Stomach smooth muscle (tissue), 2 donors: ENCODE measurements around the gene EHF.

Source experiments
- H3K27ac ChIP-seq: one replicate; pipeline ENCODE4 v1.7.0; 2013; ENCODE audit warnings: mild to moderate bottlenecking, low read length, inconsistent platforms
- H3K27me3 ChIP-seq, 2 donors: one replicate each; pipeline ENCODE4 v1.7.0; 2013; ENCODE audit warnings: low read length in 2 of 2; ENCODE audit not compliant: insufficient read depth in 2 of 2, control insufficient read depth in 1 of 2
- H3K36me3 ChIP-seq, 2 donors: one replicate each; pipeline ENCODE4 v1.7.0; 2013; ENCODE audit warnings: low read length in 2 of 2; ENCODE audit not compliant: control insufficient read depth in 2 of 2, insufficient read depth in 2 of 2
- H3K4me1 ChIP-seq: one replicate; pipeline ENCODE4 v1.7.0; 2013; ENCODE audit warnings: low read length; ENCODE audit not compliant: control insufficient read depth, insufficient read depth
- H3K4me3 ChIP-seq, 2 donors: one replicate each; pipeline ENCODE4 v1.7.0; 2013; ENCODE audit warnings: low read length in 2 of 2
- H3K9ac ChIP-seq, 2 donors: one replicate each; pipeline ENCODE4 v1.7.0; 2013; ENCODE audit warnings: low read length in 2 of 2, mild to moderate bottlenecking in 1 of 2
- H3K9me3 ChIP-seq, 2 donors: one replicate each; pipeline ENCODE4 v1.7.0; 2013; ENCODE audit warnings: low read length in 2 of 2; ENCODE audit not compliant: control insufficient read depth in 2 of 2
- donor health status: healthy.
- donor health status: Pancreatic carcinoma.

Gene EHF

GRCh38 chr11:34636127-34636526 lies 15.2 kb downstream of the EHF start:
- no peak overlapping the region for H3K4me3 ChIP-seq
- no peaks in the 10 kb centered on the region for H3K4me1 ChIP-seq

GRCh38 chr11:34637303-34637702 lies 16.4 kb downstream of the EHF start:
- Histone ChIP-seq H3K27ac (no peak overlapping the region), H3K36me3 (no peaks in the 10 kb centered on the region), H3K4me3 (no peak overlapping the region), H3K27me3 (peaks cover 0 to 2% of the 10 kb centered on the region in 2 donors), H3K9me3 (no peaks in the 10 kb centered on the region), H3K9ac (no peak overlapping the region), H3K4me1 (no peaks in the 10 kb centered on the region)

More at GRCh38 chr11:34636127-34636526, 15.2 kb downstream of the EHF start:
- no peak overlapping the region for H3K27ac ChIP-seq
- H3K36me3 ChIP-seq: no peaks in the 10 kb centered on the region
- no peak overlapping the region for H3K9ac ChIP-seq
- no peaks in the 10 kb centered on the region for H3K9me3 ChIP-seq
- peaks cover 0 to 2% of the 10 kb centered on the region in 2 donors for H3K27me3 ChIP-seq

- Histone ChIP-seq H3K4me1 (no peaks in the 10 kb centered on the region), H3K27ac (no peak overlapping the region), H3K9me3 (no peaks in the 10 kb centered on the region), H3K9ac (no peak overlapping the region), H3K36me3 (no peaks in the 10 kb centered on the region), H3K4me3 (no peak overlapping the region), H3K27me3 (peaks cover 0 to 2% of the 10 kb centered on the region in 2 donors)
Measured at GRCh38 chr11:34638897-34639296, 18.0 kb downstream of the EHF start.

GRCh38 chr11:34639545-34639944 lies 18.7 kb downstream of the EHF start:
- Histone ChIP-seq H3K27me3 (peaks cover 0 to 2% of the 10 kb centered on the region in 2 donors), H3K27ac (no peak overlapping the region), H3K4me3 (no peak overlapping the region), H3K9ac (no peak overlapping the region), H3K4me1 (no peaks in the 10 kb centered on the region), H3K36me3 (no peaks in the 10 kb centered on the region), H3K9me3 (no peaks in the 10 kb centered on the region)

- Histone ChIP-seq H3K36me3 (no peaks in the 10 kb centered on the region), H3K9ac (no peak overlapping the region), H3K9me3 (no peaks in the 10 kb centered on the region), H3K27me3 (peaks cover 0 to 2% of the 10 kb centered on the region in 2 donors), H3K27ac (no peak overlapping the region), H3K4me3 (no peak overlapping the region), H3K4me1 (no peaks in the 10 kb centered on the region)
Measured at GRCh38 chr11:34640050-34640923, 19.4 kb downstream of the EHF start.

GRCh38 chr11:34640924-34641275 lies 20.0 kb downstream of the EHF start:
- Histone ChIP-seq H3K27ac (no peak overlapping the region), H3K4me1 (no peaks in the 10 kb centered on the region), H3K9ac (no peak overlapping the region), H3K9me3 (no peaks in the 10 kb centered on the region), H3K36me3 (no peaks in the 10 kb centered on the region), H3K4me3 (no peak overlapping the region), H3K27me3 (peaks cover 0 to 2% of the 10 kb centered on the region in 2 donors)

- peaks cover 0 to 2% of the 10 kb centered on the region in 2 donors for H3K27me3 ChIP-seq
- H3K27ac ChIP-seq: no peak overlapping the region
- no peaks in the 10 kb centered on the region for H3K4me1 ChIP-seq
- no peak overlapping the region for H3K9ac ChIP-seq
- H3K9me3 ChIP-seq: no peaks in the 10 kb centered on the region
- H3K4me3 ChIP-seq: no peak overlapping the region
- H3K36me3 ChIP-seq: no peaks in the 10 kb centered on the region
Measured at GRCh38 chr11:34641456-34641855, 20.6 kb downstream of the EHF start.

- Histone ChIP-seq H3K36me3 (no peaks in the 10 kb centered on the region), H3K27ac (no peak overlapping the region), H3K27me3 (peaks cover 0 to 2% of the 10 kb centered on the region in 2 donors), H3K4me3 (no peak overlapping the region), H3K9me3 (no peaks in the 10 kb centered on the region), H3K4me1 (no peaks in the 10 kb centered on the region), H3K9ac (no peak overlapping the region)
Measured at GRCh38 chr11:34642001-34642554, 21.2 kb downstream of the EHF start.

GRCh38 chr11:34642873-34643272 lies 22.0 kb downstream of the EHF start:
- H3K4me3 ChIP-seq: no peak overlapping the region
- no peak overlapping the region for H3K27ac ChIP-seq
- H3K27me3 ChIP-seq: peaks cover 0 to 2% of the 10 kb centered on the region in 2 donors
- H3K9me3 ChIP-seq: no peaks in the 10 kb centered on the region
- H3K9ac ChIP-seq: no peak overlapping the region
- no peaks in the 10 kb centered on the region for H3K36me3 ChIP-seq
- no peaks in the 10 kb centered on the region for H3K4me1 ChIP-seq

- Histone ChIP-seq H3K36me3 (no peaks in the 10 kb centered on the region), H3K9me3 (no peaks in the 10 kb centered on the region), H3K27me3 (peaks cover 0 to 2% of the 10 kb centered on the region in 2 donors), H3K27ac (no peak overlapping the region), H3K9ac (no peak overlapping the region), H3K4me1 (no peaks in the 10 kb centered on the region), H3K4me3 (no peak overlapping the region)
Measured at GRCh38 chr11:34643311-34643710, 22.4 kb downstream of the EHF start.

- Histone ChIP-seq H3K27ac (no peak overlapping the region), H3K4me3 (no peak overlapping the region), H3K36me3 (no peaks in the 10 kb centered on the region)
Measured at GRCh38 chr11:34643846-34644245, 23.0 kb downstream of the EHF start.

More at GRCh38 chr11:34643846-34644245, 23.0 kb downstream of the EHF start:
- Histone ChIP-seq H3K27me3 (peaks cover 0 to 2% of the 10 kb centered on the region in 2 donors), H3K9me3 (no peaks in the 10 kb centered on the region), H3K4me1 (no peaks in the 10 kb centered on the region), H3K9ac (no peak overlapping the region)
